CD4-positive, alpha-beta T cell treated with Interleukin-21 for 1 hour (primary cell): ENCODE measurements around the gene SESN3.
"Not testable (repeated sequence)": the region's sequence is repeated elsewhere in the genome, so short reads cannot be mapped to it uniquely, and the experiment has no call there.

Experiments used
- DNase-seq: peaks from one replicate; pipeline ENCODE4 v3.0.0-alpha.2; 2020

SESN3 gene

DNA sequence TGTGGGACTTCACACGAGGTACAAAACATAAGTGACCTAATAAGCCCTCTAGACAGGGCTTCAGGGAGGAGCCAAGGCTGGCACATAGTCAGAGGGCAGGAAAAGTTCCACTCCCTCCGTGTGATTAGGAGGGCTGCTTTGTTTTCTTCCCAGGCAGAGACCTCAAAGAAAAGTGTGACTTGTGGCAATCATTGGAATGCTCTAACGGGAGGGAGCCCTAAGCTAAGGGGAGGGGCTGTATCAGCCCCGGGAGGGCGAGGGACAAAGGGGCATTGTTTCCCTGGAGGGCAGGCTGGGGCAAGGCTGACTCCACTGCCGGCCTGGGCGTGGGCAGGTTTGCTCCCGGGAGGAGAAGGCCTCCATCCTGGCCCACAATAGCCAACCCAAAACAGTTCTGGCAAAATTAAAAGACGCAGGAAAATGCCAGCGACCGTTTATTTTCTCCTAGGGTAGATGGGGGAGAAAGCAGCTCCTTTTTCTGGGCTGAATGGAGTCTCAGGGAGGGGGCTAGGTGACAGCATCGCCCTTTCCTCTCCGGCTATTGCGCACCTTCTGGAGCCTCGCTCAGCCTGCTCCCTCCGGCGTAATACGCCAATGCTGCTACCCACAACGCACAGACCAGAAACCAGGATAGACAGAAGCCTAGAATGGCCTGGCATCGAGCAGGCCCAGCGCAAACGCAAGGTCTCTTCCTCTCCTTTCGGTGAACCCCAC lies 81.2 kb downstream of the SESN3 start:
- no peak for DNase-seq

DNA sequence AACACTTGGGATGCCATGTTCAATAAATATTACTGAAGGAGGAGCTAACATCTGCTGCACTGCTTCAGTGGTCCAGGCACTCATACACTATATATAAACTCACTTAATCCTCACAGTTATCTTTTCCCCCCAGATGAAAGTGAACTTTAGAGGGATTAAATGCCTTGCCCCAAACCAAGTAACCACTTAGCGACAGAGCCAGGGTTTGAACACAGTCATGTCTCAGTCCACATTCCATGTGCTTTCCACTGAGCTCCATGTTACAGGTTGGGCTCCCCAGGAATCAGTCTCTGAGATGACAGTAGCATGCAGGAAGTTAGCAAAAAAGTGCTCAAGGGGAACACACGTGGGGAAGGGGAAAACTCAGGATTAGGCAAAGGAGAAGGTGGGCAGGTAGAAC lies 82.1 kb downstream of the SESN3 start:
- no peak for DNase-seq

DNA sequence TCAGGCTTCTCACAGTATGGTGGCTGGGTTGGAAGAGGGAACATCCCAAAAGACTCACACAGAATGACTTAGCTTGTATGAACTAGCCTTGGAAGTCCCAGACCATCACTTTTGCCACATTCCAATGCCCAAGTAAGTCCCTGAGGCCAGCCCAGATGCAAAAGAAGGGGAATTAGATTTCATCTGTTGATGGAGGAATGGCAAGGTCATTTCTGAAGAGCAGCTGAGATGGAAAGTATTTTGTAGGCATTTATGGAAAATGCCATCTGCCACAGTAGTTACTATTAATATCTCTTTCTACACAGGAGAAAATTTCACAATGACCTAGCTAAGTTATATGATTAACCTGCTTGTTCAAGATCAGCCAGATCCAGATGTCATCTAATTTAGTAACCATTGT lies 82.6 kb downstream of the SESN3 start:
- DNase-seq, result no peak

DNA sequence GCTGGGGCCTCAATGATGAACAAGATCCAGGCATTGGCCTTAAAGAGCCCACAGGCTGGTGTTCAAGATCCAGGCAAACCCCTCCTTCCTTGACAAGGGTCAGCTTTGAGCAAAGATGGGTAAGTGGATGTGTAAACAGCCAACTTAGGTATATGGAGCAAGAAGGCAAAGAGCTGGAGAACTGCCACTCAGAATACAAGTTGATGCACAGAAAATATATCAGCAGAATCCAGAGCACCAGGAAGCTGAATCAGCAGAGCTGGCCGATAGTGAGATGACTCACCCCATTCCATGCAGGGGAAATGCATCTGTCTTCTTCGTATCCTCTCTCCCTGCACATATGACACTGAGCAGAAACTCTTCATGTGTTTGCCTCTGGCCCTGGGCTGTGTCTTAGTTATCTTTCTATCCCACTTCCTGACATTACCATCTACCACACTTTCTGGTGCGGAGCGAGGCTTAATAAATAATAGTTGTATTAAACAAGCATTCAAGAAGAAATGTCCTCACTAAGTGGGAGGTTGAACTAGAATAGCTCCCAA lies 83.6 kb downstream of the SESN3 start:
- no peak for DNase-seq

DNA sequence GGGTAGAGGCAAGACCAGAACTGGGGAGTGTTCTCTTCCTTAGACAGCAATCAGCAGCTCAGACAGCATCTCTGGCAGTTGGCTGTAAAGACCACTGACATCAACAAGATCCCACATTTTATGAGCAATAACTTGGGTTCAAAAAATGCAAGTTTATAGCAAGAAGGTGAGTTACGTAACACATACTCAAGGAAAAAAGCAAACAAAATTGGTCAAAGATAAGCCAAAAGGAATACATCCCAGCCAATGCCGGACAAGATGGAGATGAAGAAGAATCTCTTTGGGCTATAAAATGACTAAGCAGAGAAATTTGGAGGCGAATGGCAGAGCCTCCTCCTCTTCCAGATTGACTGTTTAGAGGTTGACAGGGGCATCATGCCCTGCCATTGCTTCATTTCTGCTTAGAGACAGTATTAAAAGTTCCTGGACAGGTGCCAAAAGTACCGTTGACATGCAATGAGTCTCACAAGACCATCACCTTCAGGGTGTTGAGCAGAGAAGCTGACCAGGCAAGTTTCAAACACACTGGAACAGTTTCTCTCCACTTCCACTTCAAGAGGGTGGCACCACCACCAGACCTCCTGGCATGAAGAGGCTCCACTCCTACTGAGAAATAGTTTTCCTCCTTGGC lies 85.5 kb downstream of the SESN3 start:
- DNase-seq, result no peak

DNA sequence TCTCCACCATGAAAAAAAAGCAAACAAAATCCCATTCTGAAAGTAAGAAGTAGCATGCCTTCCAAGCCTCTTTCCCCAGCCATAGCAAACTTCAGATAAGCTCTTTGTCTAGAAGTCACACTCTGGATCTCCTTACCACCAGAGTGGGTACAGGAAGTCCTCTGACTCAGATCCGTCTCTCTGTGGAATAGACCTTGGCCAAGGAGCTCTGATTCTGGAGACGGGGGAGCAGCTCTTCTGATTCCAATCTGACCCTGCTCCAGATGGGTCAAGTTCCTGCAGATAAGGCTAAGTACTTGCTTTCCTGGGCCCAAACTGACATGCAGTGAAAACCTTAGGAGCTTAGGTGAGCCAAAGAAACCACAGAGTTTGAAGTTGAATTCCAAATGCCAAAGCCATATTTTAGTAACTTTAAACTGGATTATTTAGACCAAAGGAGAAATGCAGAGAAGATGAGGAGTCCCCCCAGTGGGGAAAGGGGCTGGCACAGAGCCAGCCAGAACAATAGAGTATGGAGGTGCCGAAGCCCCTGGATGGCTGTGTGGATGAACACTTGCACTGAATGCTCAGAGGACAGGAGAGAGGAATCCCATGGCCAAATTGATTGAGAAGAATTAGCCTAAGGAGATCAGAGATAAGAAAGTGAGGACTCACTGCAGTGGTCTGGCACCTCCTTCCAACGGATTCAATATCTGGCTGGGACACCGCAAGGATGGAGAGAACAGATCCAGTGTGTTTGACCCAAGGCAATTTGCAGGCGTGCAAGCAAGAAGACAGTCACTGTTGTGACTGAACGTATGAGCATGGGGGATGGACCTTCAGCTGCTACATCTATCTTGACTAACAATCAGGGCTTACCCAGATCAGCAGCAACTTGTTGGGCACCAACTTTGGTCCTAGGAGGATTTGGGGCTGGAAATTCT lies 86.4 kb downstream of the SESN3 start:
- no peak for DNase-seq

DNA sequence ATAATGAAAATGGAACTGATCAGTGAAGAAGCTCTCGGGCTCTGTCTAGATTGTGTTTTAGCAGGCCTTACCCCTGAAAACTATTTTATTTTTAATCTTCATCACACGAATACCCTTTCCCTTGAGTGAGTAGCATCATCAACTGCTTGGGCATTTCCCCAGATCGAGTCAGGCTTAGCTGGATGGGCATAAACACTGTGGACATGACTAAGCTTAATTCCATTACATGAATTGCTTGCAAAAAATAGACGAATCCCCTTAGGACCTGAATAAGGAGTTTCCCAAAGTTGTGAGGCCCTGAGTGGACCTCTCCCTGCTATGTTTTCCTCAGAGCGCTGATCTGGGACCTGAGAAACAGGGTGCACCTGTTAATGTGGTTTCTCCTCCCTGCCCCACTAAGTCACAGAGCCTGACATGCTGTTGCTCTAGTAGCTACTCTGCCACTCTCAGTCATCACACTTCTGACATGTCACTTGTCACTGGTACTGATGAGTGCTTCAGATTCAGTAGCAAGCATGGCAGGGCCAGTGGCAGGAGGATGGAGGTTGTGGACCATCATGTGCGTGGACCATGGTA lies 87.8 kb downstream of the SESN3 start:
- no peak for DNase-seq

DNA sequence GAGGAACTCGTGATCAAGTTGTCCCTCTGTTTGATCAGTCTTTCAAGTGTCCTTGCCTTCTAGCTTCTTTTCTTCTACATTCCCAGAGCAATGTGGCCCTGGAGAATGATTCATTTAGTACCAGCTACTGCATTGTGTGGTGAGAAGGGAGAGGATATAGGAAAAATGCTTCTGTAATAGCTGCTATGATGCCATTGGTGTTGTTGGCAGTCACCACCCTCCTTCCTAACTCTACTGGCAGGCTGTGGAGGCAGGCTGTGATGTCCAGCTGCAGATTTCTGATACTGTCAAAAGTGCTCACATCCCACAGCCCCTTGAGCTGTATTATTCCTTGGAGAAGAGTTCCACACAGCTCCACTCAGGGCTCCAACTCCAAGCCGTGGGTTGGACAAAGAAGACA lies 88.6 kb downstream of the SESN3 start:
- DNase-seq, result no peak

DNA sequence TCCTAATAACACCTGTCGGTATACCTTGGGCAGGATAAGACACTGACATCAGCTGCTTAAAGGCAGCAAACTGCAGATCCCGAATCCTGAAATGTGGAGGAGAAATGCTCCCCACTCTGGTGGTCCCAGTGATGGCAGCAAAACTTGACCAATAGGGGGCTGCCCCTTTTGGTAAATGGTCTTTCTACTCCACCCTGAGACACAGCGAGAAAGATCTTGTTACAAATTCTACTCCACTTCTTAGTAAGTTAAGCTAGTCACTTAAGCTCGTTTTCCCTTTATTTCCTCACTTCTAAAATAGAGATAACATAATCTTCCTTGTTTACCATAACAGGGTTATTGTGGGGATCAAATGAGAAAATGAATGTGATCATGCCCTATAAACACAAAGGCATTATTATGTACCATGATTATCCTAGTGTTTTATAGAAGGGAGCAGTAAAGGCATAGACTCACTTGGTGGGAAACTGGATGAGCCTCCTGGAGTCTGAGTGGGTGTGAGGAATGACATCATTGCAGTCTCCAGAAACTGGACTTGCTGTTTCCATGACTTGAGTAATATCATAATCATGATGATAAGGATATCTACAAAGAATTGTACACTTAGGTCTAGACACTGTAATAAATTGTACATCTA lies 90.5 kb downstream of the SESN3 start:
- DNase-seq, result no peak

DNA sequence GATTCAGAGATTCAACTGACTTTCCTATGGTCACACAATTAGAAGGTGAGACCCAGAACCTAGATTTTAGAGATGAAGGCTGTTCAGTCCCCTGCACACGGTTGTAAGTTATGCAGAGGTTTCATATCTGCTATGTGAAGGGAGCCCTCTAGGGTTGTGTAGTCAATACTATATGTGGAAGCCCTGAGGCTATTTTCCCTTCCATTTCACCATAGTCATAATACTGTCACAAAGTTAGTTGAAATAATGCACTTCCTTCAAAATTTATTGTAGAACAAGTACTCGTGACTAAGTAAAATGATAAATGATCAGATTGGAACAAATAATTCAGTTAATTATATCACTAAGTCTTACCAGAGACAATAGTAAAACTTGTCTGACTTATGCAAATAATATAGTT lies 92.6 kb downstream of the SESN3 start:
- DNase-seq, result no peak

DNA sequence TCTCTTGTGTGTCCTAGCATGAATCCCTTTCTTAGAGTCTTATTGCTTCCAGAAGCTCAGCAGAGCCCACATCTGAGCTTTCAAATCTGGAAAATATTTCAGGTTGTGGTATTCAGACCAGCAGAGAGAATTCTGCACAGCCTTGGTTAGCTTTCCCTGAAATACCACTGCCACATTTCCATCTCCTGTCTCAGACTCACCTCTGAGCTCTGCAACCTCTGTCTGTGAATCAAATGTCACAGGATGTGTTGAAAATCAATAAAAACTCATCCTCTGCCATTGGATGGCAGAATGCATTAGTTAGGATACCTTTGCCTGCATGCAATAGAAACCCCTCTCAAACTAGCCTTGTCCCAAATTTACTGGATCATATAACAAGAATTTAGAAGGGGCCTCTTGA lies 93.7 kb downstream of the SESN3 start:
- no peak for DNase-seq

DNA sequence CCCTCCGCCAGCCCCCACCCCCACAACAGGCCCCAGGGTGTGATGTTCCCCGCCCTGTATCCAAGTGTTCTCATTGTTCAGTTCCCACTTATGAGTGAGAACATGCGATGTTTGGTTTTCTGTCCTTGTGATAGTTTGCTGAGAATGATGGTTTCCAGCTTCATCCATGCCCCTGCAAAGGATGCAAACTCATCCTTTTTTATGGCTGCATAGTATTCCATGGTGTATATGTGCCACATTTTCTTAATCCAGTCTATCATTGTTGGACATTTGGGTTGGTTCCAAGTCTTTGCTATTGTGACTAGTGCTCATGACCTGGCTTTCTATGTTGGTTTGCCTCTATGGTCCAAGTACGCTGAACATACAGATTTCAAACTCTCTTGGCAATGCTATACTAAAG lies 94.3 kb downstream of the SESN3 start:
- DNase-seq, result not testable (repeated sequence)

DNA sequence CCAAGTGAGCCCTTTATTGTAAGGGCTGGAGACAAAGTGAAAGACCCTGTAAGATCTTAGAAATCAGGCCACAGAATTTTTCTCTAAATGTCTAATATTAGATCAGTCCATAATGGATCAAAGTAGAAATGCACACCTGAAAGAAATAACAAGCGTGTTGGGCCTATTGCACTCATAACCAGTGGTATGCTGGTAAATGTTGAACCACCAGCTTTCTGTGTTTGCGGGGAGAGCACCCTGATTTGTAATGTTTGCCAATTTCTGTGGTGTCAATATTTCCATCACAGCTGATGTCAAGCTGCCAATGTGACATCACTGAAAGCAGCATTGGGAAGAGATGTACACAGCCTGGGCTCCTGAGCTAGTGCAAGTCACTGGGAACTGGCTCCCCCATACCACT lies 95.1 kb downstream of the SESN3 start:
- DNase-seq, result no peak

DNA sequence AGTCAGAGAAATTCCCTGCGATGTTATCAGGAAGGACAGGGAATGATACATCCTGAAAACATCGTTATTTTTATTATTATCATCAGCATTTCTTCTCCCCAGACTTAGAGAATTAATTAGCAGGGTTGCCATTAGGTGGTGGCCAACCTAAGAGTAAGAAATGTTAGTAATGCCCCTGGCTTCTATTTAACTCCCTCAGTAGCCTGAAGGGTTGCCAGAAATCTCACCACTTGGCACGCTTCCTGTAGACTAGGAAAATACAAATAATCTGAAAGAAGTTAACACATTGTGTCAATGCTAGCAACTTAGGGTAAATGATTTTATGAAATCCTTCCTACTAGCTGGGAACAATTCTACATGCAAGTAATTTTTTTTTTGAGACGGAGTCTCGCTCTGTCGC lies 95.8 kb downstream of the SESN3 start:
- no peak for DNase-seq

DNA sequence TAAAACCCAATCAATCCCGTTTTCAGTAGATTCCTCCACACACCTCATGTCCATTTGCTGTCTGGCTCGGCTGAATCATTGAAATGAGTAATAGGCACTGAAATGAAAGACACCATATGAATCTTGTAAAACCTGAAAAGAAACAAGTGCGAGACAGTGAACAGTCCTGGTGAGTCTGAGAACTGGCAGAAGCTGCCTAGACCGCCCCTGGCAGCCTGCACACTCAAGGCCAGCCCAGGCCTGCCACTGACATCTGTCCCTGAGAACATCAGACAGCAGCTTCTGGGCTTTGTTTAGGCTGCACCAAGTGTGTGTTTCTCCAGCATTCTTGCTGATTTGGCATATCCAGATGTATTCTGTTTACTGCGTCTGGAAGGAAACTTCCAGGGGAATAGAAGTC lies 96.5 kb downstream of the SESN3 start:
- no peak for DNase-seq

DNA sequence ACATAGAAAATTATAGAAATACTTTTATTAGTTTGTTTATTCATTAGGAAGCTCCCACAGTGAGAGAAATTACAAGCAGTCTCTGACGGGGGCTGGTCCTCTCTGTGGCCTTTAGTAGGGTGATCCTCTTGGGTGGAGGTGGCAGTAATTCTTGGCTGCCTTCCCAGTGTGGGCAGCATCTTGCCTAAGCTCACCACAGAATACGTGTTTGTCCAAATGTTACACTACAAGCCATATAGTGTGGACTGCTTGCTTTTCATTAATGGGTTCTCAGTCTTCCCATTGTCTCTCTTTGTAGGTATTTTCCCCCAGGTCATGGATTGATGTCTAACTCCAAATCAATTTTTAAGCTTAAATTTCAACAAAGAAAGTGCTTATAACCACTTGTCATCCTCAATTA lies 98.0 kb downstream of the SESN3 start:
- no peak for DNase-seq

DNA sequence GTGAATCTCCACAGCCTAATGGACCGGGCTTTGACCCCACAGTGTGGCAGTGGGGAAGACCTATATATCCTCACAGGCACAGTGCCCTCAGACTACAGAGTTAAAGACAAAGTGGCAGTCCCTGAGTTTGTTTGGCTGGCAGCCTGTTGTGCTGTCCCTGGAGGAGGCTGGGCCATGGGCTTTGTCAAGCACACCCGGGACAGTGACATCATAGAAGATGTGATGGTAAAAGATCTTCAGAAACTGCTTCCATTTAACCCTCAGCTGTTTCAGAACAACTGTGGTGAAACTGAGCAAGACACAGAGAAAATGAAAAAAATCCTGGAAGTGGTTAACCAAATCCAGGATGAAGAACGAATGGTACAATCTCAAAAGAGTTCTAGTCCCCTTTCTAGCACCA lies 102.4 kb downstream of the SESN3 start:
- no peak for DNase-seq

DNA sequence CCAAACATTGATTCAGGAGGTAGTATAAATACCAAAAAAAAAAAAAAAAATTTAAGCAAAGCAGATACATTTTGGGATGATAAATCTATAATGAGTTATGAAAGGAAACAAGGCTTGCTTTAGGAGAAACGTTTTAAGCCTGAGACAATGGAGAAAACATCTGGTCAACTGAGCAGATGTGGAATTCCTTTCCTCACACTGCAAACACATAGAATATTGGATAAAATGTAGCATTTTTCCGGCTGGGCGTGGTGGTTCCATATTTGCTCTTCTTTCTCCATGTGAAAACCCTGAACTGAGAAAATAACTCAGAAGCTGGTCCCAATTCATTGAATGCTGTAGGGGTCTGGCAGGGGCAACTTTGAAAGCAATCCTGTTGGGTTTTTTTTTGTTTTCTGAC lies 107.4 kb downstream of the SESN3 start:
- no peak for DNase-seq

DNA sequence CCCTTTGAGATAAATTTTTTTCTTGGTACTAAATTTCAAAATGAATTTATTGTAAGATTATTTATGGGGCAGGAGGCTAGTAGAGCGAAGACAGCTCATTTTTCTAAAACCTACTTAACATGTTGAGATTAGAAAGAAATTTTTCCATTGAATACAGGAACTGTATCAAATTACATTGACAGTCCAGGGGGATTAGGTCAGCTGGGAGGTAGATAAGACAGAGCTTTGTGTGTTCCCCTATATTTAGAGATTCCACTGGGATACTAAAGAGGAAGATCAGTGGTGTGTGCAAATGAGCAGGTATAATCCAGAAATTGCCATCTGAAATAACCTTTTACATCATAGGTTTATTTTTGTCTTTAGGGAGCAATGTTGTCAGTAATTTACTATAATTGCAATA lies 109.3 kb downstream of the SESN3 start:
- DNase-seq, result no peak

DNA sequence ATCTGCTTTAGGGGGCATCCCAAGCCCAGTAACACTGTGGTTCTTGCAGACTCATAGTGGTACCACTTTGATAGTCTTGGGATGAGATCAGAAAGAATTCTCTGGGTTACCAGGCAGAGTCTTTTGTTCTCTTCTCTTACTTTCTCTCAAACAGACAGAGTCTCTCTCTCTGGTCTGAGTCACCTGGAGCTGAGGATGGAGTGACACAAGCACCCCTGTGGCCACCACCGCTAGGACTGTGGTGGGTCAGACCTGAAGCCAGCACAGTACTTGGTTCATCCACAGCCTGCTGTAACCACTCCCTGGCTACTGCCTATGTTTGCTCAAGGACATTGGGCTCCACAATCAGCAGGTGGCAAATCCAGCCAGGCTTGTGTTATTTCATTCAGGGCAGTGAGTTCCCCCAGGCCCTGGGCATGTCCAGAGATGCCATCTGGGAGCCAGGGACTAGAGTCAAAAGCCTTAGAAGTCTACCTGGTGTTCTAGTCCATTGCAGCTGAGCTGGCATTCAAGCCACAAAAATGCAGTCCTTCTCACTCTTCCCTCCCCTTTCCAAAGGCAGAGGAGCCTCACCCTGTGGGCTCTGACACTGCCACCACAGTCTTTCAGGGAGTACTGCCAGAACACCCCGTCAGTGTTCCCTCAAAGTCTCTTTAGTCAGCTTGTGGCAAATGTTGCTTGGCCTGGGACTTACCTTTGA lies 111.5 kb downstream of the SESN3 start:
- DNase-seq, result no peak

DNA sequence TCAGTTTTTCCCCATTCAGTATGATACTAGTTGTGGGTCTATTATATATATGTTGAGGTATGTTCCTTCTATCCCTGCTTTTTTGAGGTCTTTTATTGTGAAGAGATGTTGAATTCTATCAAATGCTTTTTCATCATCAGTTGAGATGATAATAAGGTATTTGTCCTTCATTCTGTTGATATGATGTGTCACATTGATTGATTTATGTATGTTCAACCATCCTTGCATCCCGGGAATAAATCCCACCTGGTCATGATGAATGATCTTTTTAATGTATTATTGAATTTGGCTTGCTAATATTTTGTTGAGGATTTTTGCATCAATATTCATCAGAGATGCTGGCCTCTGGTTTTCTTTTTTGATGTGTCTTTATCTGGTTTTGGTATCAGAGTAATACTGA lies 115.4 kb downstream of the SESN3 start:
- DNase-seq, result no peak
